CD1c-positive myeloid dendritic cell (primary cell): ENCODE measurements around the gene SLC23A3.
"Not testable (repeated sequence)": the region's sequence is repeated elsewhere in the genome, so short reads cannot be mapped to it uniquely, and the experiment has no call there.

Experiments used
- DNase-seq: peaks from one replicate; pipeline ENCODE4 v3.0.0-alpha.2; 2016; ENCODE audit errors: extremely low spot score

Gene SLC23A3

GRCh38 chr2:219204425-219205164 lies 34.8 kb upstream of the SLC23A3 start:
- no peak for DNase-seq

- DNase-seq, result not testable (repeated sequence)
These were observed 31.5 kb upstream of the SLC23A3 start for GRCh38 chr2:219201331-219201730.

DNA sequence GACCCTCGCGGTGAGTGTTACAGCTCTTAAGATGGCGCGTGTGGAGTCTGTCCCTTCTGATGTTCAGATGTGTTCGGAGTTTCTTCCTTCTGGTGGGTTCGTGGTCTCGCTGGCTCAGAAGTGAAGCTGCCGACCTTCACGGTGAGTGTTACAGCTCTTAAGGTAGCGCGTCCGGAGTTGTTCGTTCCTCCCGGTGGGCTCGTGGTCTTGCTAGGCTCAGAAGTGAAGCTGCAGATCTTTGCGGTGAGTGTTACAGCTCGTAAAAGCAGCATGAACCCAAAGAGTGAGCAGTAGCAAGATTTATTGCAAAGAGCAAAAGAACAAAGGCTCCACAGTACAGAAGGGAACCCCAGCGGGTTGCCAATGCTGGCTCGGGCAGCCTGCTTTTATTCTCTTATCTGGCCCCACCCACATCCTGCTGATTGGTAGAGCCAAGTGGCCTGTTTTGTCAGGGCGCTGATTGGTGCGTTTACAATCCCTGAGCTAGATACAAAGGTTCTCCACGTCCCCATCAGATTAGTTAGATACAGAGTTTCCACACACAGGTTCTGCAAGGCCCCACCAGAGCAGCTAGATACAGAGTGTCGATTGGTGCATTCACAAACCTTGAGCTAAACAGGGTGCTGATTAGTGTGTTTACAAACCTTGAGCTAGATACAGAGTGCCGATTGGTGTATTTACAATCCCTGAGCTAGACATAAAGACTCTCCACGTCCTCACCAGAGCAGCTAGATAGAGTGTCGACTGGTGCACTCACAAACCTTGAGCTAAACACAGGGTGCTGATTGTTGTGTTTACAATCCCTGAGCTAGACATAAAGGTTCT lies 30.9 kb upstream of the SLC23A3 start:
- not testable (repeated sequence) for DNase-seq

GRCh38 chr2:219199470-219200211 lies 29.8 kb upstream of the SLC23A3 start:
- DNase-seq, result no peak

GRCh38 chr2:219198974-219199373 lies 29.1 kb upstream of the SLC23A3 start:
- DNase-seq, result no peak

- DNase-seq, result no peak
These were observed 27.6 kb upstream of the SLC23A3 start for GRCh38 chr2:219197388-219197787.

GRCh38 chr2:219186754-219187456 lies 17.1 kb upstream of the SLC23A3 start:
- DNase-seq, result no peak

DNA sequence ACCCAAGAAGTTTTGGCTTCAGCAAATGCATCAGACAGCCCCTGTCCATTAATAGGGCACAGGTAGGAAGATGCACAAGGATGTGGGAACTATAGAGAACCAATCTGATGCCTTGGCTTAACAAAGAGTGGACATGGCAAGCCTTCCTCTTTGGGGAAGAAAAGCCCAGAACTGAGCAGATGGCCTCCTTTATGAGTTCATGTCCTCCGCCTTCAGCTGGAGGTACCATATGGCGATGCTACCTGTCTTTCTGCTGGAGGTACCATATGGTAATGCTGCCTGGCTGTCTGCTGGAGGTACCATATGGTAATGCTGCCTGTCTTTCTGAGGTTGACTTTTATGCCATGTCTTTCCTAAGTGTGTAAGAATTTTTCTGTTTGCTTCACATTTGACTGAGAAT lies 14.3 kb upstream of the SLC23A3 start:
- no peak for DNase-seq

DNA sequence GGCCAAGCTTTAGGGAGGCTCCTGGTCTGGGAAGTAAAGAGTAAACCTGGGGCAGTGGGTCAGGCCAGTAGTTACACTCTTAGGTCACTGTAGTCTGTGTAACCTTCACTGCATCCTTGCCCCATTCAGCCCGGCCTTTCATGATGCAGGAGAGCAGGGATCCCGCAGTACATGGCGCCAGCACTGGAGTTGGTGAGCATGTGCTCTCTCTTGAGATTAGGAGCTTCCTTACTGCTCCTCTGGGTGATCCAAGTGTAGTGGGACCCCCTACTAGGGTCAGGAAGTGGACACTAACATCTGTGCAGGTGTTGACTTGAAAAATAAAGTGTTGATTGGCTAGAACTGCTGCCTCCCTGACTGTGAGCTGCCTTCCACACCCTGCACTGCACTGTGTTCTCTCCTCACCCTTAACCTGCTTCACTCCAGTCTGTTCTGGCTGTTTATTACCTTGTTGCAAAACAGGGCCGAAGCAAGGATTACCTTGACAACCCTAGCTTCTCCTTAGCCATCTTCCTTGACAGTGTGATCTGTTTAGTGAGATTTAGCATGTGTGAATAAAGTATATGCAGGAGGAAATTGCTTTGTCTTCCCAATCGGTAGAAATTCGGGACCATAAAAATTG lies 13.4 kb upstream of the SLC23A3 start:
- DNase-seq, result no peak

GRCh38 chr2:219182331-219183150 lies 12.7 kb upstream of the SLC23A3 start:
- peak; percentile 60 for DNase-seq

DNA sequence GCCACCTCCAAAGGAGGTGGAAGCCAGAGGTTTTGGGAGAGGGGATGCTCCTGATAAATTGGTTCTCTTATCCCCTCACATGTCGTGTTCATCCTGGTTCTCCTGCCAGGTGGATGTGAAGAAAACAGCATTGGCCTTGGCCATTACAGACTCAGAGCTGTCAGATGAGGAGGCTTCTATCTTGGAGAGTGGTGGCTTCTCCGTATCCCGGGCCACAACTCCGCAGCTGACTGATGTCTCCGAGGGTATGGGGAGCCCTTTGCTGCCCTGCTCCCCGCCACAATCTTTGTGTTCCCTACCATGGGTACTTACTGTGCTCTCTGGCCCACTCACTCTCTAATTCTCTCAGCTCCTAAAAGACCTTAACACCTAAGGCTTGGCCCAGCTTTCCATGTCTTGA lies 11.7 kb upstream of the SLC23A3 start:
- no peak for DNase-seq

- no peak for DNase-seq
These were observed 11.1 kb upstream of the SLC23A3 start for GRCh38 chr2:219180961-219181360.

GRCh38 chr2:219179601-219180465 lies 10.0 kb upstream of the SLC23A3 start:
- DNase-seq, result no peak

- peak; percentile 37 for DNase-seq
These were observed 8.7 kb upstream of the SLC23A3 start for GRCh38 chr2:219178377-219179175.

GRCh38 chr2:219177552-219178376 lies 7.9 kb upstream of the SLC23A3 start, which contains the start of gene RETREG2:
Gene RETREG2 (plus strand): TSS chr2:219178275. CDS start chr2:219178353, 78 bp downstream.
- peak; percentile 94 for DNase-seq

DNA sequence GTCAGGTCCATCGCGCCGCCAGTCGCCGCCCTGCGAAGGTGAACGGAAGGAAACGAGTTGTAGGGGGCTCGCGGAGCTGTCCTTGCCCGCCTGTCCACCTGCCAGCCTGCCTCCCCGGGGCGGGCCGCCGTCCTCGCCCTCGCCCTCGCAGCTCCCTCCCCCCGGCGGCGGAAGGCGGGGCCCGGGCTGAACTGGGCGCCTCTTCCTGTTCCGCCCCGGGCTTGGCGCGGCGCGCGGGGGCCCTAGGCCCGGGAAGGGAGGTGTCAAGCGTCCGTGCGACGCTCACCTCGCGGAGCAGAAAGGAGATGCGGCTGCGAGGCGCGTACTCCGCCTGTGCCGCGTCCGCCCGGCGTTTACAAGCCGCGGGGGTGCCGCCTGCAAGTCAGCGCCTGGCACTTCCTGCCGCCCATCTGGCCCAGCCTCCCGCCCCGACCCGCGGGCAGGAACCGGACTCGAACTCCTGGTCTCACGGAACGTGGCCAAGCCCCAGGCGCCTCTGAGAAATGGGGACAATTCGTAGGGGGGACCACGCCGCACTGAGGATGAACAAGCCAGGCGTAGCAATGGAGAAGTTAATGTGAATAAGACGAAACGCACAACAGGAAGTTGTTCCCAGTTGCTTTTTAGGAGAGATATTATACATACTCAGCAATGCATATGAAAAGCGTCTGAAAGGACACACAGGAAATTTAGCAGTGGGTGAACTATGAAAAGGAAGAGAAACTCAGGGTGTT lies 7.2 kb upstream of the SLC23A3 start, which contains the start of gene CNPPD1:
Gene CNPPD1, minus strand, starts transcription at position 108 of the 734 bp plus-strand sequence. Its CDS starts 97 bp downstream, at position 11.
- peak; percentile 93 for DNase-seq
